ENCODE results near the gene CAMK1D. TPM values are rescaled to one million over a fixed set of nuclear protein-coding genes. Genes with fewer than 3 reads are reported as not detected.

CAMK1D gene
- total RNA-seq, 3 donors from 2014 or later (not counting 1 experiment from before 2014, with no cell fraction given), result 44.2 to 56.4 (median 49.7) TPM

- Mint-ChIP-seq H3K27ac (peak overlapping the region; percentile 51 to 96), H3K4me1 (peaks cover 25 to 35% of the 10 kb centered on the region in 2 donors), H3K36me3 (no peaks in the 10 kb centered on the region), H3K4me3 (no peak overlapping the region), H3K9me3 (peaks cover 2% of the 10 kb centered on the region in 2 donors), H3K27me3 (ENCODE audit: low read depth in 2 of 2) (no peaks in the 10 kb centered on the region)
- H3K27me3 ChIP-seq (ENCODE audit: control insufficient read depth, insufficient read depth, low read length), result no peaks in the 10 kb centered on the region
- no peaks in the 10 kb centered on the region for H3K36me3 ChIP-seq (ENCODE audit: control insufficient read depth, insufficient read depth, low read length)
- H3K4me3 ChIP-seq (ENCODE audit: low read length), result no peak overlapping the region
- no peak overlapping the region for H3K27ac ChIP-seq (ENCODE audit: low read length)
- peaks cover 29% of the 10 kb centered on the region for H3K4me1 ChIP-seq (ENCODE audit: control insufficient read depth, insufficient read depth, low read length)
- H3K9me3 ChIP-seq (ENCODE audit: control insufficient read depth, insufficient read depth, low read length), result no peaks in the 10 kb centered on the region
- no peak for DNase-seq
- WGBS (ENCODE audit: insufficient coverage), result 91% methylated on average over 3 of the region's 3 CpGs
- intact Hi-C loops (cut with micrococcal nuclease), result no loop called here
- TF ChIP-seq CTCF (IDR thresholded peaks at IDR 0.05), result no peak
- ATAC-seq, result no peak
Observed at GRCh38 chr10:12364559-12364958, 15.2 kb downstream of the CAMK1D start.

DNA sequence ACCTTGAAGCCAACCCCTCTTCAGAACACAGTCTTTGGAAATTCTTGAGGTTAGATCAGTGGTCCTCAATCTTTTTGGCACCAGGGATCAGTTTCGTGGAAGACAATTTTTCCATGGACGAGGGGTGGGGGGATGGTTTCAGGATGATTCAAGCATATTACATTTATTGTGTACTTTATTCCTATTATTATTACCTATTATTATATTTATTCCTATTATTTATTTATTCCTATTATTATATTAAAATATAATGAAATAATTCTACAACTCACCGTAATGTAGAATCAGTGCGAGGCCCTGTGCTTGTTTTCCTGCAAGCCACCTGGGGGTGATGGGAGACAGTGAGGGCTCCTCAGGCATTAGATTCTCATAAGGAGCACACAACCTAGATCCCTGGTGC is 17.9 kb downstream of the CAMK1D start:
- DNase-seq, result no peak
- Mint-ChIP-seq H3K9me3 (peaks cover 2% of the 10 kb centered on the region in 2 donors), H3K27ac (peak overlapping the region; percentile 91 to 96), H3K4me1 (peaks cover 15% of the 10 kb centered on the region in 2 donors), H3K27me3 (ENCODE audit: low read depth in 2 of 2) (no peaks in the 10 kb centered on the region), H3K4me3 (no peak overlapping the region), H3K36me3 (no peaks in the 10 kb centered on the region)
- peaks cover 24% of the 10 kb centered on the region for H3K4me1 ChIP-seq (ENCODE audit: control insufficient read depth, insufficient read depth, low read length)
- intact Hi-C loops (cut with micrococcal nuclease), result loop anchor here (5.0 kb wide), 1 partner anchor 45 kb away; no protein-coding TSS in a partner anchor
- no peak overlapping the region for H3K27ac ChIP-seq (ENCODE audit: low read length)
- no peak overlapping the region for H3K4me3 ChIP-seq (ENCODE audit: low read length)
- no peaks in the 10 kb centered on the region for H3K36me3 ChIP-seq (ENCODE audit: control insufficient read depth, insufficient read depth, low read length)
- no peaks in the 10 kb centered on the region for H3K9me3 ChIP-seq (ENCODE audit: control insufficient read depth, insufficient read depth, low read length)
- WGBS (ENCODE audit: insufficient coverage), result 100% methylated on average over 1 of the region's 4 CpGs
- no peak for TF ChIP-seq CTCF (IDR thresholded peaks at IDR 0.05)
- no peaks in the 10 kb centered on the region for H3K27me3 ChIP-seq (ENCODE audit: control insufficient read depth, insufficient read depth, low read length)
- ATAC-seq, result no peak

GRCh38 chr10:12369982-12370381 is 20.6 kb downstream of the CAMK1D start:
- Mint-ChIP-seq H3K9me3 (peaks cover 2% of the 10 kb centered on the region in 2 donors), H3K27me3 (ENCODE audit: low read depth in 2 of 2) (no peaks in the 10 kb centered on the region), H3K4me3 (no peak overlapping the region), H3K27ac (no peak overlapping the region), H3K4me1 (peaks cover 15 to 16% of the 10 kb centered on the region in 2 donors), H3K36me3 (no peaks in the 10 kb centered on the region)
- Histone ChIP-seq H3K4me1 (ENCODE audit: control insufficient read depth, insufficient read depth, low read length) (peaks cover 19% of the 10 kb centered on the region), H3K9me3 (ENCODE audit: control insufficient read depth, insufficient read depth, low read length) (no peaks in the 10 kb centered on the region), H3K27ac (ENCODE audit: low read length) (no peak overlapping the region), H3K36me3 (ENCODE audit: control insufficient read depth, insufficient read depth, low read length) (no peaks in the 10 kb centered on the region), H3K27me3 (ENCODE audit: control insufficient read depth, insufficient read depth, low read length) (no peaks in the 10 kb centered on the region), H3K4me3 (ENCODE audit: low read length) (no peak overlapping the region)
- intact Hi-C loops (cut with micrococcal nuclease), result loop anchor here (5.0 kb wide), 1 partner anchor 42 kb away; no protein-coding TSS in a partner anchor
- no peak for TF ChIP-seq CTCF (IDR thresholded peaks at IDR 0.05)
- DNase-seq, result no peak
- WGBS (ENCODE audit: insufficient coverage), result 97% methylated on average over 8 of the region's 8 CpGs
- no peak for ATAC-seq

- Histone ChIP-seq H3K4me1 (ENCODE audit: control insufficient read depth, insufficient read depth, low read length) (no peaks in the 10 kb centered on the region), H3K27ac (ENCODE audit: low read length) (no peak overlapping the region), H3K27me3 (ENCODE audit: control insufficient read depth, insufficient read depth, low read length) (no peaks in the 10 kb centered on the region), H3K36me3 (ENCODE audit: control insufficient read depth, insufficient read depth, low read length) (no peaks in the 10 kb centered on the region), H3K9me3 (ENCODE audit: control insufficient read depth, insufficient read depth, low read length) (no peaks in the 10 kb centered on the region), H3K4me3 (ENCODE audit: low read length) (no peak overlapping the region)
- Mint-ChIP-seq H3K9me3 (no peaks in the 10 kb centered on the region), H3K4me1 (peaks cover 8 to 15% of the 10 kb centered on the region in 2 donors), H3K36me3 (no peaks in the 10 kb centered on the region), H3K27me3 (ENCODE audit: low read depth in 2 of 2) (no peaks in the 10 kb centered on the region), H3K4me3 (no peak overlapping the region), H3K27ac (no peak overlapping the region)
- DNase-seq (no peak), ATAC-seq (no peak)
- intact Hi-C loops (cut with micrococcal nuclease), result no loop called here
- 89% methylated on average over 10 of the region's 10 CpGs for WGBS (ENCODE audit: insufficient coverage)
- no peak for TF ChIP-seq CTCF (IDR thresholded peaks at IDR 0.05)
Observed at GRCh38 chr10:12372846-12373245, 23.5 kb downstream of the CAMK1D start.
